HepG2 (cell line): ENCODE data around the gene MTA1. TPM values are rescaled to one million over a fixed set of nuclear protein-coding genes. Genes with fewer than 3 reads are reported as not detected.

Experiments used
- ARNT2 ChIP-seq: sonication (generic); formaldehyde crosslinking; IDR thresholded peaks from 2 replicates; pipeline ENCODE4 v1.8.0; 2022; ENCODE audit warnings: mild to moderate bottlenecking, low read depth, missing genetic modification reagents, moderate library complexity
- BORCS8-MEF2B ChIP-seq: sonication (generic); formaldehyde crosslinking; IDR thresholded peaks from 2 replicates; pipeline ENCODE4 v1.8.0; 2022; ENCODE audit warnings: mild to moderate bottlenecking, missing genetic modification reagents
- CBFB ChIP-seq: sonication (generic); formaldehyde crosslinking; IDR thresholded peaks from 2 replicates; pipeline ENCODE4 v1.4.0; 2020; ENCODE audit warnings: missing genetic modification reagents
- NFATC3 ChIP-seq: sonication (generic); formaldehyde crosslinking; IDR thresholded peaks from 2 replicates; pipeline ENCODE4 v1.5.1; 2020; ENCODE audit warnings: mild to moderate bottlenecking, missing genetic modification reagents
- PCBP2 ChIP-seq: fragments of 200-400 bp; formaldehyde crosslinking; optimal IDR thresholded peaks from 2 replicates; pipeline ENCODE3; 2018; ENCODE audit warnings: low read length, low read depth; ENCODE audit not compliant: poor library complexity, severe bottlenecking
- SMC3 ChIP-seq: IDR thresholded peaks from 2 replicates; pipeline ENCODE4 v1.6.1; 2011; ENCODE audit warnings: low read length, improper control_type of control experiment
- SPEN ChIP-seq: sonication (generic); formaldehyde crosslinking; IDR thresholded peaks from 2 replicates; pipeline ENCODE4 v1.5.1; 2020; ENCODE audit warnings: low read depth, mild to moderate bottlenecking, missing genetic modification reagents
- TCF12 ChIP-seq, 2 experiments: fragments of 450-650 bp in 1 of 2; sonication (generic) in 1 of 2; formaldehyde crosslinking in 1 of 2; IDR thresholded peaks; 2 replicates each; pipeline versions ENCODE4 v1.6.1 to v1.8.0; 2017 to 2022; ENCODE audit warnings: antibody characterized with exemption in 1 of 2, mild to moderate bottlenecking in 1 of 2, missing genetic modification reagents in 1 of 2, moderate library complexity in 1 of 2
- ZBTB3 ChIP-seq: sonication (generic); formaldehyde crosslinking; IDR thresholded peaks from 2 replicates; pipeline ENCODE4 v1.4.0; 2020; ENCODE audit warnings: low read depth, mild to moderate bottlenecking, moderate library complexity, missing genetic modification reagents, borderline replicate concordance
- ZNF333 ChIP-seq: sonication (generic); formaldehyde crosslinking; IDR thresholded peaks from 2 replicates; pipeline ENCODE4 v1.4.0; 2020; ENCODE audit warnings: mild to moderate bottlenecking, missing genetic modification reagents, borderline replicate concordance
- ZNF546 ChIP-seq: sonication (generic); formaldehyde crosslinking; conservative IDR thresholded peaks from 2 replicates; pipeline ENCODE4 v1.8.1; 2023; ENCODE audit warnings: mild to moderate bottlenecking, missing genetic modification reagents
- ZNF713 ChIP-seq: sonication (generic); formaldehyde crosslinking; IDR thresholded peaks from 2 replicates; pipeline ENCODE4 v1.4.0; 2020; ENCODE audit warnings: mild to moderate bottlenecking, missing genetic modification reagents
- polyA plus RNA-seq, 8 experiments: library from polyadenylated mRNA; depleted of rRNA in 3 of 8; stranded (reverse) in 7 of 8; unstranded in 1 of 8; fragments of >200 nt; fragmentation: Illumina TruSeq in 4 of 8; extraction: Trizol in 4 of 8; gene quantifications; 2 replicates each; pipeline versions ENCODE4 v1.2.1 to v1.2.3, GENCODE V29; 2011 to 2016; ENCODE audit warnings: low read depth in 4 of 8, missing spikeins in 1 of 8, mixed read lengths in 1 of 8; ENCODE audit not compliant: insufficient read depth in 1 of 8
- total RNA-seq, 5 experiments: library from RNA; depleted of rRNA; stranded (reverse); fragments of >200 nt; fragmentation: Illumina TruSeq; extraction: Trizol; gene quantifications; 2 replicates each; pipeline ENCODE4 v1.2.3, GENCODE V29; 2016; ENCODE audit warnings: low read depth in 1 of 5
- TF ChIP-seq, protein P1 (sequence below): sonication (generic); formaldehyde crosslinking; IDR thresholded peaks from 2 replicates; pipeline ENCODE4 v1.4.0; 2020; ENCODE audit warnings: missing genetic modification reagents
- TF ChIP-seq, protein P2 (sequence below): sonication (generic); formaldehyde crosslinking; IDR thresholded peaks from 2 replicates; pipeline ENCODE4 v1.5.0; 2020; ENCODE audit warnings: missing genetic modification reagents, mild to moderate bottlenecking, borderline replicate concordance
- TF ChIP-seq, protein P3 (sequence below), 2 experiments: fragments of 450-650 bp in 1 of 2; sonication (generic) in 1 of 2; formaldehyde crosslinking in 1 of 2; IDR thresholded peaks; 2 replicates each; pipeline versions ENCODE4 v1.6.1 to v1.8.0; 2016 to 2022; ENCODE audit warnings: antibody characterized with exemption in 1 of 2, mild to moderate bottlenecking in 1 of 2, missing genetic modification reagents in 1 of 2
- TF ChIP-seq, protein P4 (sequence below): sonication (generic); formaldehyde crosslinking; IDR thresholded peaks from 2 replicates; pipeline ENCODE4 v1.5.0; 2020; ENCODE audit warnings: missing genetic modification reagents

The MTA1 gene
- total and polyA plus RNA-seq, 2 of the 13 experiments (the other 11 are each of a cell fraction or from before 2014, with no cell fraction given), result 35.2 to 85.8 TPM

DNA sequence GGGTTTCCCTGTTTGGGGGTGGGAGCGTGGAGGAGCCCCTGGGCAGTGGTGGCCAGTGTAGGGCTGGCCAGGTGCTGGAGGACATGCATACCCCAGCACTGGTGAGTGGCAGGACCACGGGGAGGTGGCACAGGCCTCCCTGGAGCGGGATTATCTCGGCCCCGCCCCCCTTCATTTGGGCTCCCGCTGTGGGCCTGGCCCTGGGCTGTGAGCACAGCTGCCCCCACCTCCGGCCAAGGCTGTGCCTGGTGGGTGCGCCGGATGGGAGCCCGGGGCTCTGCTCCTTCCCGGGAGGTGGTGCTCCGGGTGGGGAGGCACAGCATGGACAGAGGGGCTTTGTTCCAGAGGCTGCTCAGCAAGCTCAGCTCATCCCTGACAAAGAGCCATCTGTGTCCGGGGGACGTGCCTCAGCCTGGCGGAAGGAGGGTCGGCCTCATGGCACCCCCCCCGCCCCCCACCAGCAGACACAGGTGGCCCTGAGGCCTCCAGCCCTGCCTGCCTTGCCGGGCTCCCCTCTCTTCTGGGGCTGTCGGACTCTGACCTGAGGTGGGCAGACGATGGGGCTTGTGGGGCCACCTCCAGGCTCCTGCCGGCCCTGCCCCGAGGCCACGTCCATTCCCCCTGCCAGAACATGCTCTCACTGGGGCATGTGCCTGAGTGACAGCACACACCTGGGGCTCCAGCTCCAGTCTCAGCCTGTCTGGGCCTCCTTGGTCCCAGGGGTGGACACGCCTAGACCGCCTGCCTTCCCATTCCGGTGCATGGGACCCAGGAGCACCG, 79.8 kb downstream of the MTA1 start (continued):
- TF ChIP-seq TCF12 (IDR thresholded peaks at IDR 0.05) (no peak), TCF12 (CRISPR knock-in tag; IDR thresholded peaks at IDR 0.05) (peak; percentile 98), ZNF713 (0 out of 2 replicates have a peak, but pooled peaks have one; percentile 43), ZNF333 (CRISPR knock-in tag) (no peak), SMC3 (no peak), ZBTB3 (CRISPR knock-in tag) (no peak), SPEN (CRISPR knock-in tag) (peak; percentile 87), ARNT2 (CRISPR knock-in tag) (peak; percentile 73), PCBP2 (no peak), CBFB (CRISPR knock-in tag) (peak; percentile 34), BORCS8-MEF2B (CRISPR knock-in tag) (no peak), ZNF546 (CRISPR knock-in tag) (peak; percentile 29; the same call in 1 of the 2 replicates), NFATC3 (CRISPR knock-in tag) (no peak)
- TF ChIP-seq, protein P1, sequence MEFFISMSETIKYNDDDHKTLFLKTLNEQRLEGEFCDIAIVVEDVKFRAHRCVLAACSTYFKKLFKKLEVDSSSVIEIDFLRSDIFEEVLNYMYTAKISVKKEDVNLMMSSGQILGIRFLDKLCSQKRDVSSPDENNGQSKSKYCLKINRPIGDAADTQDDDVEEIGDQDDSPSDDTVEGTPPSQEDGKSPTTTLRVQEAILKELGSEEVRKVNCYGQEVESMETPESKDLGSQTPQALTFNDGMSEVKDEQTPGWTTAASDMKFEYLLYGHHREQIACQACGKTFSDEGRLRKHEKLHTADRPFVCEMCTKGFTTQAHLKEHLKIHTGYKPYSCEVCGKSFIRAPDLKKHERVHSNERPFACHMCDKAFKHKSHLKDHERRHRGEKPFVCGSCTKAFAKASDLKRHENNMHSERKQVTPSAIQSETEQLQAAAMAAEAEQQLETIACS (CRISPR knock-in tag), result no peak; the same call in 1 of the 2 replicates
- TF ChIP-seq, protein P2, sequence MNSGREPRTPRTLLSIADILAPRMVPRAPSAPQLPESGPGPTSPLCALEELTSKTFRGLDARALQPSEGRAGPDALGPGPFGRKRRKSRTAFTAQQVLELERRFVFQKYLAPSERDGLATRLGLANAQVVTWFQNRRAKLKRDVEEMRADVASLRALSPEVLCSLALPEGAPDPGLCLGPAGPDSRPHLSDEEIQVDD, result no peak; the same call in 1 of the 2 replicates
- TF ChIP-seq, protein P3, sequence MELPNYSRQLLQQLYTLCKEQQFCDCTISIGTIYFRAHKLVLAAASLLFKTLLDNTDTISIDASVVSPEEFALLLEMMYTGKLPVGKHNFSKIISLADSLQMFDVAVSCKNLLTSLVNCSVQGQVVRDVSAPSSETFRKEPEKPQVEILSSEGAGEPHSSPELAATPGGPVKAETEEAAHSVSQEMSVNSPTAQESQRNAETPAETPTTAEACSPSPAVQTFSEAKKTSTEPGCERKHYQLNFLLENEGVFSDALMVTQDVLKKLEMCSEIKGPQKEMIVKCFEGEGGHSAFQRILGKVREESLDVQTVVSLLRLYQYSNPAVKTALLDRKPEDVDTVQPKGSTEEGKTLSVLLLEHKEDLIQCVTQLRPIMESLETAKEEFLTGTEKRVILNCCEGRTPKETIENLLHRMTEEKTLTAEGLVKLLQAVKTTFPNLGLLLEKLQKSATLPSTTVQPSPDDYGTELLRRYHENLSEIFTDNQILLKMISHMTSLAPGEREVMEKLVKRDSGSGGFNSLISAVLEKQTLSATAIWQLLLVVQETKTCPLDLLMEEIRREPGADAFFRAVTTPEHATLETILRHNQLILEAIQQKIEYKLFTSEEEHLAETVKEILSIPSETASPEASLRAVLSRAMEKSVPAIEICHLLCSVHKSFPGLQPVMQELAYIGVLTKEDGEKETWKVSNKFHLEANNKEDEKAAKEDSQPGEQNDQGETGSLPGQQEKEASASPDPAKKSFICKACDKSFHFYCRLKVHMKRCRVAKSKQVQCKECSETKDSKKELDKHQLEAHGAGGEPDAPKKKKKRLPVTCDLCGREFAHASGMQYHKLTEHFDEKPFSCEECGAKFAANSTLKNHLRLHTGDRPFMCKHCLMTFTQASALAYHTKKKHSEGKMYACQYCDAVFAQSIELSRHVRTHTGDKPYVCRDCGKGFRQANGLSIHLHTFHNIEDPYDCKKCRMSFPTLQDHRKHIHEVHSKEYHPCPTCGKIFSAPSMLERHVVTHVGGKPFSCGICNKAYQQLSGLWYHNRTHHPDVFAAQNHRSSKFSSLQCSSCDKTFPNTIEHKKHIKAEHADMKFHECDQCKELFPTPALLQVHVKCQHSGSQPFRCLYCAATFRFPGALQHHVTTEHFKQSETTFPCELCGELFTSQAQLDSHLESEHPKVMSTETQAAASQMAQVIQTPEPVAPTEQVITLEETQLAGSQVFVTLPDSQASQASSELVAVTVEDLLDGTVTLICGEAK (IDR thresholded peaks at IDR 0.05), result no peak
- TF ChIP-seq, protein P3 (CRISPR knock-in tag; IDR thresholded peaks at IDR 0.05), result peak; percentile 90
- TF ChIP-seq, protein P4, sequence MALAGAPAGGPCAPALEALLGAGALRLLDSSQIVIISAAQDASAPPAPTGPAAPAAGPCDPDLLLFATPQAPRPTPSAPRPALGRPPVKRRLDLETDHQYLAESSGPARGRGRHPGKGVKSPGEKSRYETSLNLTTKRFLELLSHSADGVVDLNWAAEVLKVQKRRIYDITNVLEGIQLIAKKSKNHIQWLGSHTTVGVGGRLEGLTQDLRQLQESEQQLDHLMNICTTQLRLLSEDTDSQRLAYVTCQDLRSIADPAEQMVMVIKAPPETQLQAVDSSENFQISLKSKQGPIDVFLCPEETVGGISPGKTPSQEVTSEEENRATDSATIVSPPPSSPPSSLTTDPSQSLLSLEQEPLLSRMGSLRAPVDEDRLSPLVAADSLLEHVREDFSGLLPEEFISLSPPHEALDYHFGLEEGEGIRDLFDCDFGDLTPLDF (CRISPR knock-in tag), result no peak
